GM19035 (cell line): ENCODE data around the gene HSPG2.

ENCODE experiments used
- ATAC-seq: cut with Tn5 transposase; IDR thresholded peaks from one replicate; pipeline ENCODE4 v1.9.1; 2021; ENCODE audit not compliant: unreplicated experiment

HSPG2 gene

DNA sequence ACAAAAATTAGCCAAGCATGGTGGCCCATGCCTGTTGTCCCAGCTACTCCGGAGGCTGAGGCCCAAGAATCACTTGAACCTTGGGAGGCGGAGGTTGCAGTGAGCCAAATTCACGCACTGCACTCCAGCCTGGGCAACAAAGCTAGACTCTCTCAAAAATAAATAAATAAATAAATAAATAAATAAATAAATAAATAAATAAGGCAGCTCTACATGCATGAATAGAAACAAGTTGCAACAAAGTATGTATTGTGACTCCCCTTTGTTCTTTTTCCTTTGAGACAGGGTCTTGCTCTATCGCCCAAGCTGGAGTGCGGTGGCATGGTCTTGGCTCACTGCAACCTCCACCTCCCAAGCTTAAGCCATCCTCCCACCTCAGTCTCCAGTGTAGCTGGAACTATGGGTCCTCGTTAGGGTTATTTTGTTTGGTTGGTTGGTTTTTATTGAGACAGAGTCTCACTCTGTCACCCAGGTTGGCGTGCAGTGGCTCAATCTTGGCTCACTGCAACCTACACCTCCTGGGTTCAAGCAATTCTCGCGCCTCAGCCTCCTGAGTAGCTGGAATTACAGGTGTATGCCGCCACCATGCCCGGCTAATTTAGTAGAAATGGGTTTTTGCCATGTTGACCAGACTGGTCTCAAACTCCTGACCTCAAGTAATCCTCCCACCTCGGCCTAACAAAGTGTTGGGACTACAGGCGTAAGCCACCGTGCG lies 162.1 kb downstream of the HSPG2 start:
- no peak for ATAC-seq

DNA sequence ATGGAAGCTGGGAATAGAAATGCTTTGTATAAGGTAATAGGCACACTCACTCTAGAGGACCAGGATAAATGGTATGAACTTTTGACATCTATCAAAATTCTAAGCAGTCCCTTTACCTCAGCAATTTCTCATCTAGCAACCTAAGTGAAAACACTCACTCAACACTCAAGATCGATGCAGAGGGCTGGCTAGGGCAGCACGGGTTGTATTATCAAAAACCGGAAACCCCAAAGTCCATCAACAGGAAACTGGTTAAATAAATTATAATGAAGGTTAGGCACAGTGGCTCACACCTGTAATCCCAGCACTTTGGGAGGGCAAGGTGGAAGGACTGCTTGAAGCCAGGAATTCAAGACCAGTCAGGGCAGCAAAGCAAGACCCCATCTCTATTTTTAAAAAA lies 163.5 kb downstream of the HSPG2 start:
- ATAC-seq: no peak
